Nucleus accumbens (tissue), 56 donors: ENCODE data around the gene KCTD10.

Experiments used
- DNase-seq, 56 donors: peaks; one replicate each; lab custom pipeline; 2025; lab: John Stamatoyannopoulos, UW

KCTD10 gene

GRCh38 chr12:109496306-109496705 is 19.2 kb upstream of the KCTD10 start:
- DNase-seq: no peak

- no peak for DNase-seq
Observed at GRCh38 chr12:109495012-109495411, 17.9 kb upstream of the KCTD10 start.

GRCh38 chr12:109494348-109494881 is 17.3 kb upstream of the KCTD10 start:
- no peak for DNase-seq

- DNase-seq: no peak
Observed at GRCh38 chr12:109493938-109494337, 16.8 kb upstream of the KCTD10 start.

GRCh38 chr12:109493090-109493489 is 16.0 kb upstream of the KCTD10 start:
- no peak for DNase-seq

GRCh38 chr12:109492371-109492770 is 15.3 kb upstream of the KCTD10 start:
- DNase-seq: no peak

GRCh38 chr12:109491671-109492070 is 14.6 kb upstream of the KCTD10 start:
- no peak for DNase-seq

- no peak for DNase-seq
Observed at GRCh38 chr12:109489955-109490565, 13.0 kb upstream of the KCTD10 start.

GRCh38 chr12:109489016-109489954 is 12.2 kb upstream of the KCTD10 start:
- no peak for DNase-seq

- DNase-seq: no peak
Observed at GRCh38 chr12:109488051-109488665, 11.1 kb upstream of the KCTD10 start.

- DNase-seq: no peak
Observed at GRCh38 chr12:109487181-109488050, 10.3 kb upstream of the KCTD10 start.

GRCh38 chr12:109485201-109485600 is 8.1 kb upstream of the KCTD10 start:
- DNase-seq: no peak

GRCh38 chr12:109483346-109483745 is 6.2 kb upstream of the KCTD10 start:
- DNase-seq: no peak

- no peak for DNase-seq
Observed at GRCh38 chr12:109482894-109483293, 5.8 kb upstream of the KCTD10 start.

GRCh38 chr12:109482491-109482890 is 5.4 kb upstream of the KCTD10 start:
- DNase-seq: no peak

- DNase-seq: no peak
Observed at GRCh38 chr12:109481863-109482262, 4.8 kb upstream of the KCTD10 start.

GRCh38 chr12:109480356-109480755 is 3.3 kb upstream of the KCTD10 start:
- no peak for DNase-seq

- no peak for DNase-seq
Observed at GRCh38 chr12:109479761-109480160, 2.7 kb upstream of the KCTD10 start.

GRCh38 chr12:109477963-109478315 is 839 bp upstream of the KCTD10 start:
- DNase-seq: no peak

GRCh38 chr12:109476807-109477184 is 304 bp downstream of the KCTD10 start:
- peak in 2 of 56 donors; percentile 46 to 48 for DNase-seq
